HepG2 (cell line): ENCODE measurements around the gene IGFBP6. TPM values are rescaled to one million over a fixed set of nuclear protein-coding genes. Genes with fewer than 3 reads are reported as not detected.

Experiments used
- ATAC-seq: fragments of 200-7000 bp; cut with Tn5 transposase; 3 replicates; pipeline ENCODE4 v1.9.1; 2020; ENCODE audit warnings: mild to moderate bottlenecking, moderate library complexity
- BruUV-seq: library from RNA; stranded (reverse); fragments of 400-500 nt; replicated peaks from 2 replicates; lab custom pipeline; 2021; lab: Mats Ljungman, UMichigan
- CTCF ChIA-PET: fragments of 300-600 bp; formaldehyde crosslinking; extraction: SDS; loops from one replicate; lab custom pipeline; 2021; ENCODE audit warnings: low total read pairs, inconsistent platforms, low intra/inter-chr PET ratio; lab: Yijun Ruan, JAX
- POLR2A ChIA-PET: fragments of 350-600 bp; sonication (Branson Sonifier 250); formaldehyde crosslinking; loops from one replicate; lab custom pipeline; 2020; ENCODE audit warnings: antibody characterized with exemption, inconsistent platforms; lab: Yijun Ruan, JAX
- DNase-seq: peaks from one replicate; pipeline ENCODE4 v3.0.0-alpha.2; 2015; ENCODE audit warnings: low spot score
- FAIRE-seq: peaks from 3 replicates; lab custom pipeline; 2011; peaks lifted over from hg19 to GRCh38; lab: Jason Lieb, UNC
- H2AFZ ChIP-seq: one replicate; pipeline ENCODE4 v1.6.1; 2011; ENCODE audit warnings: low read length, inconsistent platforms
- H3K27ac ChIP-seq: fragments of 300-600 bp; 3 replicates; pipeline ENCODE4 v1.8.0; 2011; ENCODE audit warnings: mixed run types, mild to moderate bottlenecking, mixed read lengths, low read length, inconsistent platforms; ENCODE audit not compliant: insufficient read depth; ENCODE audit errors: extremely low read length
- H3K27me3 ChIP-seq, 2 experiments: fragments of 200-600 bp in 1 of 2; 2 replicates in 1 of 2; 3 replicates in 1 of 2; pipeline versions ENCODE4 v1.6.0 to v1.8.0; 2011; ENCODE audit warnings: low read length in 2 of 2, mild to moderate bottlenecking in 2 of 2, moderate library complexity in 2 of 2, inconsistent platforms in 1 of 2; ENCODE audit not compliant: insufficient read depth in 2 of 2, control insufficient read depth in 1 of 2
- H3K36me3 ChIP-seq, 2 experiments: fragments of 200-600 bp in 1 of 2; replicated peaks in 1 of 2; 2 replicates in 1 of 2; 3 replicates in 1 of 2; pipeline versions ENCODE4 v1.5.1 to v1.8.0; 2011; ENCODE audit warnings: low read length in 2 of 2, inconsistent platforms in 1 of 2; ENCODE audit not compliant: insufficient read depth in 2 of 2, control insufficient read depth in 1 of 2
- H3K4me1 ChIP-seq: 2 replicates; pipeline ENCODE4 v1.5.1; 2012; ENCODE audit warnings: low read length, inconsistent platforms; ENCODE audit not compliant: insufficient read depth
- H3K4me2 ChIP-seq: 2 replicates; pipeline ENCODE4 v1.6.0; 2011; ENCODE audit warnings: low read depth, low read length, inconsistent platforms
- H3K4me3 ChIP-seq, 3 experiments: fragments of 200-600 bp in 1 of 3; sonication (generic), shearing (Covaris generic) in 1 of 3; replicated peaks in 1 of 3; 2 replicates each; pipeline ENCODE4 v1.5.1; 2011 to 2016; ENCODE audit warnings: low read length in 3 of 3, inconsistent platforms in 2 of 3, low read depth in 2 of 3, mild to moderate bottlenecking in 2 of 3, control low read depth in 1 of 3, mixed read lengths in 1 of 3; ENCODE audit not compliant: insufficient read depth in 1 of 3
- H3K79me2 ChIP-seq: one replicate; pipeline ENCODE4 v1.6.1; 2011; ENCODE audit warnings: low read length, inconsistent platforms; ENCODE audit not compliant: insufficient read depth
- H3K9ac ChIP-seq: 2 replicates; pipeline ENCODE4 v1.6.0; 2011; ENCODE audit warnings: mild to moderate bottlenecking, low read depth, low read length, inconsistent platforms; ENCODE audit not compliant: insufficient read depth
- H3K9me3 ChIP-seq: 2 replicates; pipeline ENCODE4 v1.5.1; 2012; ENCODE audit warnings: mild to moderate bottlenecking, low read length
- H4K20me1 ChIP-seq: 2 replicates; pipeline ENCODE4 v1.6.0; 2011; ENCODE audit warnings: inconsistent platforms, mild to moderate bottlenecking, low read length, moderate library complexity; ENCODE audit not compliant: insufficient read depth
- ATF3 ChIP-seq: sonication (generic); formaldehyde crosslinking; IDR thresholded peaks from 2 replicates; pipeline ENCODE4 v1.4.0; 2020; ENCODE audit warnings: missing genetic modification reagents
- IKZF5 ChIP-seq: IDR thresholded peaks from 2 replicates; pipeline ENCODE4 v1.6.1; 2018; ENCODE audit warnings: missing genetic modification reagents, mild to moderate bottlenecking, missing compliant biosample characterization
- MNT ChIP-seq: fragments of 450-650 bp; IDR thresholded peaks from 2 replicates; pipeline ENCODE4 v1.6.1; 2016
- NCOA2 ChIP-seq: sonication (generic); formaldehyde crosslinking; IDR thresholded peaks from 2 replicates; pipeline ENCODE4 v1.8.0; 2022; ENCODE audit warnings: inconsistent platforms
- SNAI1 ChIP-seq: sonication (generic); formaldehyde crosslinking; IDR thresholded peaks from 2 replicates; pipeline ENCODE4 v1.5.0; 2020; ENCODE audit warnings: mild to moderate bottlenecking, missing genetic modification reagents, borderline replicate concordance
- ZNF3 ChIP-seq: IDR thresholded peaks from 2 replicates; pipeline ENCODE4 v1.7.0; 2017; ENCODE audit warnings: inconsistent platforms
- ZNF326 ChIP-seq: sonication (generic); formaldehyde crosslinking; IDR thresholded peaks from 2 replicates; pipeline ENCODE4 v1.4.0; 2020; ENCODE audit warnings: missing genetic modification reagents, borderline replicate concordance
- WGBS: methylation state at CpG from one replicate; pipeline ENCODE4 v1.1.6; 2017; ENCODE audit warnings: low lambda C conversion rate; 5-methylcytosine and 5-hydroxymethylcytosine counted together
- in situ Hi-C: cut with HindIII; loops from 2 replicates; pipeline ENCODE4 v1.10.0; 2017; ENCODE audit warnings: low pct_unique_long_range_greater_than_20kb; ENCODE audit not compliant: extremely low pct_ligation_motif_present
- intact Hi-C: fragments of 100-400 bp; cut with micrococcal nuclease; formaldehyde crosslinking; loops from one replicate; pipeline ENCODE4 v1.10.0; 2022; ENCODE audit not compliant: unreplicated experiment
- polyA plus RNA-seq, 8 experiments: library from polyadenylated mRNA; depleted of rRNA in 3 of 8; stranded (reverse) in 7 of 8; unstranded in 1 of 8; fragments of >200 nt; fragmentation: Illumina TruSeq in 4 of 8; extraction: Trizol in 4 of 8; gene quantifications; 2 replicates each; pipeline versions ENCODE4 v1.2.1 to v1.2.3, GENCODE V29; 2011 to 2016; ENCODE audit warnings: low read depth in 4 of 8, missing spikeins in 1 of 8, mixed read lengths in 1 of 8; ENCODE audit not compliant: insufficient read depth in 1 of 8
- total RNA-seq, 5 experiments: library from RNA; depleted of rRNA; stranded (reverse); fragments of >200 nt; fragmentation: Illumina TruSeq; extraction: Trizol; gene quantifications; 2 replicates each; pipeline ENCODE4 v1.2.3, GENCODE V29; 2016; ENCODE audit warnings: low read depth in 1 of 5

The IGFBP6 gene
- total and polyA plus RNA-seq, 2 of the 13 experiments (the other 11 are each of a cell fraction or from before 2014, with no cell fraction given), result 3.9 to 25.2 TPM

GRCh38 chr12:53090554-53090953, 6.9 kb upstream of the IGFBP6 start:
- no peaks in the 10 kb centered on the region for H3K9me3 ChIP-seq
- BruUV-seq, result no TSS peak
- no peak overlapping the region for H3K4me2 ChIP-seq
- 7% methylated on average over 2 of the region's 2 CpGs for WGBS
- in situ Hi-C loops, result no loop called here
- H2AFZ ChIP-seq, result no peak overlapping the region
- FAIRE-seq (no peak), ATAC-seq (no peak), DNase-seq (no peak)
- intact Hi-C loops, result no loop called here
- peaks cover 18% of the 10 kb centered on the region for H3K4me1 ChIP-seq
- no peaks in the 10 kb centered on the region for H3K79me2 ChIP-seq
- no peaks in the 10 kb centered on the region for H3K36me3 ChIP-seq
- peaks cover 0 to 12% of the 10 kb centered on the region in 2 experiments; a peak in 2 of 5 replicates for H3K27me3 ChIP-seq
- CTCF ChIA-PET, result no interaction called here
- H3K27ac ChIP-seq, result no peak overlapping the region
- TF ChIP-seq ZNF326, result no peak
- TF ChIP-seq ATF3, result no peak
- TF ChIP-seq MNT, result no peak
- no peak for TF ChIP-seq IKZF5 (CRISPR knock-in tag)
- no peak for TF ChIP-seq ZNF3
- TF ChIP-seq NCOA2 (CRISPR knock-in tag), result no peak
- TF ChIP-seq SNAI1, result no peak
- TF ChIP-seq, all 625 proteins: peak for 0
- POLR2A ChIA-PET, result interaction anchor here (2.5 kb wide), 1 partner anchor 11 kb away, joined by 11 read pairs; the partner anchor contains the start of gene SPRYD3
- Histone ChIP-seq H3K4me3 (no peak overlapping the region), H3K9ac (no peak overlapping the region), H4K20me1 (no peaks in the 10 kb centered on the region)
